Measurements from ENCODE around the gene STRN. TPM values are rescaled to one million over a fixed set of nuclear protein-coding genes. Genes with fewer than 3 reads are reported as not detected.

The STRN gene
- total RNA-seq, 2 donors from 2014 or later = 7.3 to 12.7 TPM

DNA sequence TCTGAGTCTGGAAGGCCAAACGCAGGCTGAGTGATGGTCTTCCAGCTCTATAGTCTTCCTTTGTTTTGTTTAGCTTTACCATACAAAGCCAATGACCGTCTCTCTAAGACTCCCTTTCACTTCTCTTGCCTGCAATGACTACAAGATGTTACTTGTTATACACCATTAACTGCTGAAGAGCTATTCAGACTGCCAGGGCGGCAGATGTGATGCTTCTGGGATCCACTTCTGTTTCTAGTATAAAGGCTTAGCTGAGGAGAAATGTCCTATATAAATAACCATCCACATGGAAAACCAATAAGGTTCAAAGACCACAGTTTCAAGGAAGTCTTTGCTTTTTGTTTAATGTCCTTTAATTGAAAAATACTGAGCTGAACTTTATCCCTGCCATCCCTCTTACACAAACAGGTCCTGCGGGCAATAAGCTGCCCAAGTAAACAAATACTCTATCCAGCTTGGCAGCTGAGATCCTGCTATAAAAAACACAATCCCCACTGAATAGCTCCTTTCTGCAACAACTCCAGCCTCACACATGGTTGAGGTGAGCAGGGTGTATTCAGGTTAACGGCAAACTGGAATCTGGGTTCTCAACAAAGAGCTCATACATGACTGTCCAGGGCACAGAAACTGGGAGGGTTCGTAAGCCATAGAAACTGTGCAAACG, 145.3 kb downstream of the STRN start:
- 56 to 60% methylated on average over 7 of the region's 7 CpGs for WGBS, 2 donors
- peak in 2 of 4 donors; percentile 13 to 30 for DNase-seq
- Histone ChIP-seq H3K27ac (peak overlapping the region in 1 of 4 donors; percentile 41), H3K4me3 (no peak overlapping the region), H3K27me3 (no peaks in the 10 kb centered on the region), H3K4me1 (peaks cover 15% of the 10 kb centered on the region), H3K36me3 (replicated peaks in 1 of 2; ENCODE audit: insufficient read depth in 1 of 2, low read depth in 2 of 2) (no peaks in the 10 kb centered on the region), H3K9me3 (no peaks in the 10 kb centered on the region)
- ATAC-seq = peak; percentile 86
- TF ChIP-seq, protein P1, sequence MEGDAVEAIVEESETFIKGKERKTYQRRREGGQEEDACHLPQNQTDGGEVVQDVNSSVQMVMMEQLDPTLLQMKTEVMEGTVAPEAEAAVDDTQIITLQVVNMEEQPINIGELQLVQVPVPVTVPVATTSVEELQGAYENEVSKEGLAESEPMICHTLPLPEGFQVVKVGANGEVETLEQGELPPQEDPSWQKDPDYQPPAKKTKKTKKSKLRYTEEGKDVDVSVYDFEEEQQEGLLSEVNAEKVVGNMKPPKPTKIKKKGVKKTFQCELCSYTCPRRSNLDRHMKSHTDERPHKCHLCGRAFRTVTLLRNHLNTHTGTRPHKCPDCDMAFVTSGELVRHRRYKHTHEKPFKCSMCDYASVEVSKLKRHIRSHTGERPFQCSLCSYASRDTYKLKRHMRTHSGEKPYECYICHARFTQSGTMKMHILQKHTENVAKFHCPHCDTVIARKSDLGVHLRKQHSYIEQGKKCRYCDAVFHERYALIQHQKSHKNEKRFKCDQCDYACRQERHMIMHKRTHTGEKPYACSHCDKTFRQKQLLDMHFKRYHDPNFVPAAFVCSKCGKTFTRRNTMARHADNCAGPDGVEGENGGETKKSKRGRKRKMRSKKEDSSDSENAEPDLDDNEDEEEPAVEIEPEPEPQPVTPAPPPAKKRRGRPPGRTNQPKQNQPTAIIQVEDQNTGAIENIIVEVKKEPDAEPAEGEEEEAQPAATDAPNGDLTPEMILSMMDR (IDR thresholded peaks at IDR 0.05) = no peak
- TF ChIP-seq POLR2A (IDR thresholded peaks at IDR 0.05) = no peak
- intact Hi-C loops (cut with DNase I) = no loop called here

DNA sequence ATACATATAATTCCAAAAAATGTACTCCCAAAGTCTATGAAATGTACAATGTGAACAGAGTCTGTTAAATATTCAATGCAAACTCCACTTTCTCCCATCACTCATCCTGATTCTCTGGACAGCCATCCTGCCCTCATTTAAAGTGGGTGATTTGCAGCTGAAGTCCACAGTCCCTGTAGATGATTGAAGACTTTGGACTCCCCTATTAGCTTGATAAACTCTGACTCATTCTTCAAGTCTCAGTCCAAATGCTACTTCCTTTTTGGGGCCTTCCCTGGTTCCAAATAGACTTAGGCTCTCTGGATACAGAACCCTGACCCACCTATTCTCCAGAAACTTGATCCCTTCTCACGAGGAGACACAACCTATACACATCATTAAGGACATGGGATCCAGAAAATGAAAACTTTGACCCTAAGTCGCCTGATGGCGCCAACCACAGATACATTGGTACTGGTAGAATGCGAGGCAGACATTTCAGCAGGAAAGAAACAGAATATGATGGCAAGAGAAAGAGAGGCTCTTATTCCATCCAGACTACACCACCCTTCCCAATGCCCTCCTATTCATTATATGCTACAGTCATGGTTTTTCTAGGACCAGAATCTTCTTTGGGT, 147.1 kb downstream of the STRN start:
- no peak overlapping the region for H3K27ac ChIP-seq
- DNase-seq (no peak), ATAC-seq (no peak)
- 83 to 85% methylated on average over 4 of the region's 4 CpGs for WGBS, 2 donors
- H3K4me1 ChIP-seq = peaks cover 15% of the 10 kb centered on the region
- no peak overlapping the region for H3K4me3 ChIP-seq
- H3K27me3 ChIP-seq = no peaks in the 10 kb centered on the region
- no peaks in the 10 kb centered on the region for H3K36me3 ChIP-seq (replicated peaks in 1 of 2; ENCODE audit: insufficient read depth in 1 of 2, low read depth in 2 of 2)
- TF ChIP-seq POLR2A (IDR thresholded peaks at IDR 0.05) = no peak
- TF ChIP-seq, protein P1 (IDR thresholded peaks at IDR 0.05) = no peak
- H3K9me3 ChIP-seq = no peaks in the 10 kb centered on the region
- intact Hi-C loops (cut with DNase I) = no loop called here

GRCh38 chr2:36818542-36818941, 147.8 kb downstream of the STRN start:
- no peaks in the 10 kb centered on the region for H3K9me3 ChIP-seq
- no peak for TF ChIP-seq POLR2A (IDR thresholded peaks at IDR 0.05)
- TF ChIP-seq, protein P1 (IDR thresholded peaks at IDR 0.05) = no peak
- no peaks in the 10 kb centered on the region for H3K27me3 ChIP-seq
- DNase-seq (no peak), ATAC-seq (no peak)
- no peak overlapping the region for H3K27ac ChIP-seq
- H3K36me3 ChIP-seq (replicated peaks in 1 of 2; ENCODE audit: insufficient read depth in 1 of 2, low read depth in 2 of 2) = no peaks in the 10 kb centered on the region
- intact Hi-C loops (cut with DNase I) = no loop called here
- H3K4me1 ChIP-seq = peaks cover 15% of the 10 kb centered on the region
- WGBS, 2 donors = 51 to 90% methylated on average over 2 of the region's 2 CpGs
- H3K4me3 ChIP-seq = no peak overlapping the region

DNA sequence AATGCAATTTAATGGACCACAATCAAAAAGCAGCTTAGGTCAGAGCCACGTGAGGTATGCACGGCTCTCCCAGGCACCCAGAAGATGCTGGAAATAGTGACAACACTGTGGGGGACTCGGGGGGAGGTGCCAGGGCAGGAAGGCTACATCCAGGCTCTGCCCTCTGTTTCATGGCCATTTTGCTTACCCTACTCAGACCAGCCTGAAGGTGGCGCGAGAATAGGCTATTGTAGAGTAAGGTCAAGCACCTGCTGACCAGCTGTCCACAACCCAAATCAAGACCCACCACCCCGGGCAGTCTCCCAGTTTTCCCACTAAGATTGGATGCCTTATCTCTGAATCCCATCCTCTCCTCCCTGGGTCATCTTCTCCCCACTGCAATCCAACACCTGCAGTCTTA, 154.1 kb downstream of the STRN start:
- no peaks in the 10 kb centered on the region for H3K9me3 ChIP-seq
- no peaks in the 10 kb centered on the region for H3K27me3 ChIP-seq
- DNase-seq (no peak), ATAC-seq (no peak)
- 18 to 28% methylated on average over 4 to 6 of the region's 6 CpGs for WGBS, 2 donors
- no peaks in the 10 kb centered on the region for H3K4me1 ChIP-seq
- intact Hi-C loops (cut with DNase I) = no loop called here
- TF ChIP-seq, protein P1 (IDR thresholded peaks at IDR 0.05) = no peak
- no peak for TF ChIP-seq POLR2A (IDR thresholded peaks at IDR 0.05)
- H3K4me3 ChIP-seq = no peak overlapping the region
- H3K36me3 ChIP-seq (replicated peaks in 1 of 2; ENCODE audit: insufficient read depth in 1 of 2, low read depth in 2 of 2) = no peaks in the 10 kb centered on the region
- no peak overlapping the region for H3K27ac ChIP-seq

DNA sequence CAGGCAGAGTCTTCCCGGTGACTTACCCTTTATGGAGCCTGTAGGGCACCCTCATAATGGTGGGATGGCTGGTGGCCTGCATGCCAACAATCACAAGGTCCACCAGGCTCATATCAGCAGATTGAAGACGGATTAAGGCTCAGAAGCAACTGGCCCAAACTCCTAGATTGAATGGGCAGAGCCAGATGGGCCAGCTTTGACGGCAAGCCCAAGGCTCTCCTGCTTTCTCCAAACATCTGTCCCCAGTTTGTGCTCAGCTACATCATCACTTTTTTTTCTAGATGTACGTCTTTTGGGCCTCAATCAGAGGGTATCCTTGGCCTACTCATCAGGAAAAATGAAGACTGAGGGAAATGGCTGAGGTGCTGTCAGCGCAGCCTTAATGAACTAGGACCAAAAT, 155.3 kb downstream of the STRN start:
- no peaks in the 10 kb centered on the region for H3K4me1 ChIP-seq
- no peak for DNase-seq
- 76 to 87% methylated on average over 4 to 5 of the region's 5 CpGs for WGBS, 2 donors
- no peak for ATAC-seq
- no peaks in the 10 kb centered on the region for H3K9me3 ChIP-seq
- H3K36me3 ChIP-seq (replicated peaks in 1 of 2; ENCODE audit: insufficient read depth in 1 of 2, low read depth in 2 of 2) = no peaks in the 10 kb centered on the region
- no peaks in the 10 kb centered on the region for H3K27me3 ChIP-seq
- H3K4me3 ChIP-seq = no peak overlapping the region
- intact Hi-C loops (cut with DNase I) = no loop called here
- H3K27ac ChIP-seq = no peak overlapping the region
- TF ChIP-seq POLR2A (IDR thresholded peaks at IDR 0.05) = no peak
- TF ChIP-seq, protein P1 (IDR thresholded peaks at IDR 0.05) = no peak
